Ovary (tissue), 3 donors: Measurements from ENCODE around the gene FYCO1.

ENCODE experiments used
- POLR2A ChIP-seq: fragments of 450-650 bp; IDR thresholded peaks from one replicate; pipeline ENCODE4 v1.6.1; 2017; ENCODE audit warnings: antibody characterized with exemption, mild to moderate bottlenecking, moderate library complexity
- TF ChIP-seq, protein P1 (sequence below), 3 donors: fragments of 450-650 bp in 2 of 3; fragments of 200-600 bp in 1 of 3; IDR thresholded peaks; one replicate each; pipeline versions ENCODE4 v1.5.1 to v1.8.0; 2016 to 2022; ENCODE audit warnings: antibody characterized with exemption in 3 of 3, mild to moderate bottlenecking in 1 of 3
- donor health status: DM: no; HTN: no; CAD: no.

DNA sequence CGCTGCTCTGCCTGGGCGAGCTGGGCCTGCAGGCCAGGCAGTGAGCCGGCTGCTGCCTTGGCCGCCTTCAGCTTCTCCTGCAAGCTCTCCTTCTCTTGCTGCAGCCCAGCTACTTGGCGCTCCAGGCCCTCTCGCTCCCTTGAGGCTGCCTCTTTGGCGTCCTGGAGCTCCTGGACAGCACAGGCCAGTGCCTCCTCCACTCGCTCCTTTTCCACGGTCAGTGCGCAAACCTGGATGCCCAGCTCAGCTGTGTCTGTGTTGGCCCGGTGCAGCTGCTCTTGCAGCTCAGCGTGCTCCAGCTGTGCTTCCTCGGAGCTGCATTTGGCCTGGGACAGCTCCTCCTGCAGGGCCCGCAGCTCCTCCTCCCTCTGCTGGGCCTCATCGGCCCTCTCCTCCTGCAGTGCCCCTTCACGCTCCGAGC lies 29.2 kb downstream of the FYCO1 start:
- TF ChIP-seq, protein P1, sequence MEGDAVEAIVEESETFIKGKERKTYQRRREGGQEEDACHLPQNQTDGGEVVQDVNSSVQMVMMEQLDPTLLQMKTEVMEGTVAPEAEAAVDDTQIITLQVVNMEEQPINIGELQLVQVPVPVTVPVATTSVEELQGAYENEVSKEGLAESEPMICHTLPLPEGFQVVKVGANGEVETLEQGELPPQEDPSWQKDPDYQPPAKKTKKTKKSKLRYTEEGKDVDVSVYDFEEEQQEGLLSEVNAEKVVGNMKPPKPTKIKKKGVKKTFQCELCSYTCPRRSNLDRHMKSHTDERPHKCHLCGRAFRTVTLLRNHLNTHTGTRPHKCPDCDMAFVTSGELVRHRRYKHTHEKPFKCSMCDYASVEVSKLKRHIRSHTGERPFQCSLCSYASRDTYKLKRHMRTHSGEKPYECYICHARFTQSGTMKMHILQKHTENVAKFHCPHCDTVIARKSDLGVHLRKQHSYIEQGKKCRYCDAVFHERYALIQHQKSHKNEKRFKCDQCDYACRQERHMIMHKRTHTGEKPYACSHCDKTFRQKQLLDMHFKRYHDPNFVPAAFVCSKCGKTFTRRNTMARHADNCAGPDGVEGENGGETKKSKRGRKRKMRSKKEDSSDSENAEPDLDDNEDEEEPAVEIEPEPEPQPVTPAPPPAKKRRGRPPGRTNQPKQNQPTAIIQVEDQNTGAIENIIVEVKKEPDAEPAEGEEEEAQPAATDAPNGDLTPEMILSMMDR (IDR thresholded peaks at IDR 0.05), result no peak
- no peak for TF ChIP-seq POLR2A
